ENCODE results near the gene ERF. TPM values are rescaled to one million over a fixed set of nuclear protein-coding genes. Genes with fewer than 3 reads are reported as not detected.

The ERF gene
- total RNA-seq, 1 donor from 2014 or later: 47.4 TPM

- no peak for DNase-seq (ENCODE audit: low spot score)
These were observed 40.0 kb downstream of the ERF start for GRCh38 chr19:42214810-42215485.

GRCh38 chr19:42212886-42213285 lies 42.0 kb downstream of the ERF start:
- no peak for DNase-seq (ENCODE audit: low spot score)

GRCh38 chr19:42208612-42209011 lies 46.3 kb downstream of the ERF start:
- DNase-seq (ENCODE audit: low spot score): no peak

GRCh38 chr19:42207767-42208271 lies 47.1 kb downstream of the ERF start:
- DNase-seq (ENCODE audit: low spot score): peak; percentile 73

- DNase-seq (ENCODE audit: low spot score): no peak
These were observed 47.8 kb downstream of the ERF start for GRCh38 chr19:42206871-42207755.

GRCh38 chr19:42204664-42205063 lies 50.3 kb downstream of the ERF start:
- no peak for DNase-seq (ENCODE audit: low spot score)

GRCh38 chr19:42203700-42204099 lies 51.2 kb downstream of the ERF start:
- DNase-seq (ENCODE audit: low spot score): no peak

- no peak for DNase-seq (ENCODE audit: low spot score)
These were observed 52.5 kb downstream of the ERF start for GRCh38 chr19:42202290-42202880.

- DNase-seq (ENCODE audit: low spot score): no peak
These were observed 53.2 kb downstream of the ERF start for GRCh38 chr19:42201489-42202289.

- no peak for DNase-seq (ENCODE audit: low spot score)
These were observed 54.7 kb downstream of the ERF start for GRCh38 chr19:42200116-42200715.

GRCh38 chr19:42199440-42200115 lies 55.4 kb downstream of the ERF start:
- DNase-seq (ENCODE audit: low spot score): peak; percentile 86

- no peak for DNase-seq (ENCODE audit: low spot score)
These were observed 56.1 kb downstream of the ERF start for GRCh38 chr19:42198676-42199439.

Other genes starting within 250 kb of the ERF start
- gene GRIK5, start 184.9 kb downstream of the ERF start, total RNA-seq: 6.9 TPM
- 18.7 TPM for gene ZNF574, start 179.0 kb downstream of the ERF start, total RNA-seq
- gene POU2F2, start 122.7 kb downstream of the ERF start, total RNA-seq: 5.3 TPM
- gene DEDD2, start 37.5 kb downstream of the ERF start, total RNA-seq: 24.7 TPM
- gene ZNF526, start 34.8 kb downstream of the ERF start, total RNA-seq: 13.2 TPM
- 36.4 TPM for gene GSK3A, start 12.5 kb downstream of the ERF start, total RNA-seq
- gene CIC, start 14.1 kb upstream of the ERF start, total RNA-seq: 83.4 TPM
- 1.6 TPM for gene PRR19, start 47.0 kb upstream of the ERF start, total RNA-seq
- 19.8 TPM for gene PAFAH1B3, start 47.5 kb upstream of the ERF start, total RNA-seq
- 1.4 TPM for gene TMEM145, start 58.2 kb upstream of the ERF start, total RNA-seq
- 22.0 TPM for gene MEGF8, start 70.5 kb upstream of the ERF start, total RNA-seq
- gene CNFN, start 135.2 kb upstream of the ERF start, total RNA-seq: 5.3 TPM
- gene LIPE, start 172.3 kb upstream of the ERF start, total RNA-seq: 23.6 TPM
- 77.8 TPM for gene CXCL17, start 187.8 kb upstream of the ERF start, total RNA-seq